ENCODE data around the gene UTF1. TPM values are rescaled to one million over a fixed set of nuclear protein-coding genes. Genes with fewer than 3 reads are reported as not detected.

UTF1 gene
- total RNA-seq, 2 donors from 2014 or later = 9.2 TPM; not detected in 1

DNA sequence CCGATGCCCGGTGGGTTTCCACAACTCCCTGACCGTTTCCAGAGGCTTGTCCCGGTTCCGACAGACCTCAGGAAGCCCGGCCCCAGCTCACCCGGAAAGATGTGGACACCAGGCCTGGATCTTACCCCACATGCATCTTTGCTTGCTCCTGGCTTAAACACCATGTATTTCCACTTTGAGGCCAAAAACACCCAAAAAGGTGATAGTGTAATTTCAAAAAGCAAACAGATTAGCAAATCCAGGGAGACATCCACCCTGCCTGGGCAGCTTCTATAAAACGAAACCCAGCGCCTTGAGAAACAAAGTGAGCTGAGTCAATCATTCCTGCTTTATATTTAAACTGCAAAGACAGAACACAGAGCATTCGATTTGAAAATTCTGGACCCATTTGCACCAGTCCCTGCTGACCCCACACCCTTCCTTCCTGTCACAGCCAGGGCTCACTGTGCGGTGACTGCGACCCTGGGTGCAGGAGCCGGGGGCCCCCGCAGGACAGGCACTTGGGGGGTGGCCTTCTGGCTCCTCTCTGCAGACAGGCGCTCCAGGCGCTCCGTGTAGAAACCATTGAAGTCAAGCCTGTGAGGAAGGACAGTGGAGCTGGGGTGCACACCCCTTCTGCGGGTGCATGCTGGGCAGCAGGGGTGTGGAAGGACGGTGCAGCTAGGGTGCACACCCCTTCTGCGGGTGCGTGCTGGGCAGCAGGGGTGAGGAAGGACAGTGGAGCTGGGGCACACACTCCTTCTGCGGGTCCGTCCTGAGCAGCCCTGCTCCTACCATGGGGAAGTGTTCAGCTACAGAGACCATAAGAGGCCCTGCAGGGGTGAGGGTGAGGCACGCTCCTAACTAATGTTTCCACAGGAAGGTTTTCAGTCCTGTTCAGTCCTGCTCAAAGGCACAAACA lies 49.6 kb downstream of the UTF1 start:
- no peak for DNase-seq (ENCODE audit: low spot score)
- Histone ChIP-seq H3K4me3 (no peak overlapping the region), H3K27ac (peak overlapping the region; percentile 41 to 73), H3K9me3 (no peaks in the 10 kb centered on the region), H3K4me1 (replicated peaks) (peaks cover 6% of the 10 kb centered on the region), H3K27me3 (replicated peaks; ENCODE audit: insufficient read depth) (no peaks in the 10 kb centered on the region), H3K36me3 (peaks cover 5 to 28% of the 10 kb centered on the region in 2 donors)
- WGBS = 80% methylated on average over 24 of the region's 24 CpGs
- intact Hi-C loops (cut with DNase I) = no loop called here
- TF ChIP-seq, protein P1, sequence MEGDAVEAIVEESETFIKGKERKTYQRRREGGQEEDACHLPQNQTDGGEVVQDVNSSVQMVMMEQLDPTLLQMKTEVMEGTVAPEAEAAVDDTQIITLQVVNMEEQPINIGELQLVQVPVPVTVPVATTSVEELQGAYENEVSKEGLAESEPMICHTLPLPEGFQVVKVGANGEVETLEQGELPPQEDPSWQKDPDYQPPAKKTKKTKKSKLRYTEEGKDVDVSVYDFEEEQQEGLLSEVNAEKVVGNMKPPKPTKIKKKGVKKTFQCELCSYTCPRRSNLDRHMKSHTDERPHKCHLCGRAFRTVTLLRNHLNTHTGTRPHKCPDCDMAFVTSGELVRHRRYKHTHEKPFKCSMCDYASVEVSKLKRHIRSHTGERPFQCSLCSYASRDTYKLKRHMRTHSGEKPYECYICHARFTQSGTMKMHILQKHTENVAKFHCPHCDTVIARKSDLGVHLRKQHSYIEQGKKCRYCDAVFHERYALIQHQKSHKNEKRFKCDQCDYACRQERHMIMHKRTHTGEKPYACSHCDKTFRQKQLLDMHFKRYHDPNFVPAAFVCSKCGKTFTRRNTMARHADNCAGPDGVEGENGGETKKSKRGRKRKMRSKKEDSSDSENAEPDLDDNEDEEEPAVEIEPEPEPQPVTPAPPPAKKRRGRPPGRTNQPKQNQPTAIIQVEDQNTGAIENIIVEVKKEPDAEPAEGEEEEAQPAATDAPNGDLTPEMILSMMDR (IDR thresholded peaks at IDR 0.05) = no peak
- no peak for TF ChIP-seq POLR2A (IDR thresholded peaks at IDR 0.05)
- TF ChIP-seq POLR2AphosphoS5 (IDR thresholded peaks at IDR 0.05) = no peak

DNA sequence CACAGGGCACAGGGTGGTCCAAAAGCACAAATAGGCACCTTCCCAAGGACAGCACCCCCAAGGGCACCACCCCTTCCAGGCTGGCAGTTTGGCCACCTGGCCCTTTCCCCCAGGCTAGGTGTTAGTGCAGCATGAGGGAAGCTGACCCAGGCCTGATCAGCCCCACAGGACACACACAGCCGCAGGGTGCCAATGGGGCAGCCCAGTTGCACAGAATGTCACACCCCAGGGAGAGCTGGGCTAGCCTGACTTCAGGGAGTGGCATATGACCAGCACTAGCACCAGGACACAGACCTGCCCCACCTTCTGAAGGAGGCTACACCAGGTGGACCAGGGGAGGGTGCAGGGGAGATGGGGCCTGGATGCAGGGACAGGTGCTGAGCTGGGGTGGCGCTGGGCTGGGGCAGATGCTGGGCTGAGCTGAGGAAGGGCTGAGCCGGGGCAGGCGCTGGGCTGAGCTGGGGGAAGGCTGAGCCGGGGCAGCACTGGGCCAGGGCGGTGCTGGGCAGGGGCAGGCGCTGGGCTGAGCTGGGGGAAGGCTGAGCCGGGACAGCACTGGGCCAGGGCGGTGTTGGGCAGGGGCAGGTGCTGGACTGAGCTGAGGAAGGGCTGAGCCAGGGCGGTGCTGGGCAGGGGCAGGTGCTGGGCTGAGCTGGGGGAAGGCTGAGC lies 50.5 kb downstream of the UTF1 start:
- Histone ChIP-seq H3K27me3 (replicated peaks; ENCODE audit: insufficient read depth) (no peaks in the 10 kb centered on the region), H3K36me3 (peaks cover 9 to 36% of the 10 kb centered on the region in 2 donors), H3K4me1 (replicated peaks) (peaks cover 6% of the 10 kb centered on the region), H3K27ac (no peak overlapping the region), H3K9me3 (no peaks in the 10 kb centered on the region), H3K4me3 (no peak overlapping the region)
- intact Hi-C loops (cut with DNase I) = no loop called here
- no peak for TF ChIP-seq POLR2A (IDR thresholded peaks at IDR 0.05)
- no peak for TF ChIP-seq POLR2AphosphoS5 (IDR thresholded peaks at IDR 0.05)
- TF ChIP-seq, protein P1 (IDR thresholded peaks at IDR 0.05) = no peak
- DNase-seq (ENCODE audit: low spot score) = no peak
- 86% methylated on average over 10 of the region's 10 CpGs for WGBS

DNA sequence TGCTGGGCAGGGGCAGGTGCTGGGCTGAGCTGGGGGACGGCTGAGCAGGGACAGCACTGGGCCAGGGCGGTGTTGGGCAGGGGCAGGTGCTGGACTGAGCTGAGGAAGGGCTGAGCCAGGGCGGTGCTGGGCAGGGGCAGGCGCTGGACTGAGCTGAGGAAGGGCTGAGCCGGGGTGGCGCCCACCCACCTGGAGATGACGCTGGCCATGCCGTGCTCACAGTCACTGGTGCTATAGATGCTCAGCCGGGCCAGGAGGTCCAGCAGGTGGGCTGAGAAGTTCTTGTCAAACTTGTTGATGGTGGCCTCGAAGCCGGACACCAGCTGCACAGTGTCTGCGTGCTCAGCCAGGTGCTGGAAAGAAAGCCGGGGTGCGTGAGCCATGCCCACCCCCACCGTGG lies 51.1 kb downstream of the UTF1 start:
- no peak overlapping the region for H3K27ac ChIP-seq
- 90% methylated on average over 15 of the region's 15 CpGs for WGBS
- peaks cover 9 to 37% of the 10 kb centered on the region in 2 donors for H3K36me3 ChIP-seq
- peaks cover 6% of the 10 kb centered on the region for H3K4me1 ChIP-seq (replicated peaks)
- H3K4me3 ChIP-seq = no peak overlapping the region
- no peaks in the 10 kb centered on the region for H3K9me3 ChIP-seq
- TF ChIP-seq, protein P1 (IDR thresholded peaks at IDR 0.05) = no peak
- TF ChIP-seq POLR2AphosphoS5 (IDR thresholded peaks at IDR 0.05) (no peak), POLR2A (IDR thresholded peaks at IDR 0.05) (no peak)
- intact Hi-C loops (cut with DNase I) = no loop called here
- H3K27me3 ChIP-seq (replicated peaks; ENCODE audit: insufficient read depth) = no peaks in the 10 kb centered on the region
- DNase-seq (ENCODE audit: low spot score) = no peak

MicroRNAs within 50 kb of the gene (microRNA counts, 767-probe panel; counts per million panel counts)
- microRNA hsa-miR-202-3p = 0 to 431 counts per million in 2 donors

Small RNA genes within 50 kb of the gene (microRNA-seq; reads per million reads assigned to microRNA genes)
- gene MIR202 = 4.3 reads per million, percentile 41 among the genes with 10 or more reads in this experiment

Other genes with a start within 250 kb of the UTF1 start
- gene ADGRA1, start 142.3 kb upstream of the UTF1 start, total RNA-seq = under 1 TPM; 0.14 to 0.23 TPM
- gene KNDC1, start 70.0 kb upstream of the UTF1 start, total RNA-seq = 10 to 100 TPM in 1 of 2 donors, 1 to 10 TPM in 1; 1.5 to 10.8 TPM
- 1 to 10 TPM in 1 of 2 donors, under 1 TPM in 1; 0.18 to 1.8 TPM for gene VENTX, start 7.6 kb downstream of the UTF1 start, total RNA-seq
- 1 to 10 TPM; 7.2 to 7.4 TPM for gene ADAM8, start 46.7 kb downstream of the UTF1 start, total RNA-seq
- 10 to 100 TPM; 53.5 to 78.5 TPM for gene TUBGCP2, start 78.7 kb downstream of the UTF1 start, total RNA-seq
- gene ZNF511, start 78.7 kb downstream of the UTF1 start, total RNA-seq = 10 to 100 TPM; 52.8 to 57.6 TPM
- 1 to 10 TPM in 1 of 2 donors, not detected in 1; 9.4 TPM for gene CALY, start 106.7 kb downstream of the UTF1 start, total RNA-seq
- gene PRAP1, start 117.2 kb downstream of the UTF1 start, total RNA-seq = 1 to 10 TPM in 1 of 2 donors, not detected in 1; 6.6 TPM
- 10 to 100 TPM in 1 of 2 donors, 1 to 10 TPM in 1; 8.7 to 11.4 TPM for gene FUOM, start 127.8 kb downstream of the UTF1 start, total RNA-seq
- gene ECHS1, start 143.1 kb downstream of the UTF1 start, total RNA-seq = 100 to 1,000 TPM; 112 to 126 TPM
- 10 to 100 TPM; 17.5 to 20.2 TPM for gene PAOX, start 149.0 kb downstream of the UTF1 start, total RNA-seq
- gene MTG1, start 163.9 kb downstream of the UTF1 start, total RNA-seq = 10 to 100 TPM; 26.8 to 67.4 TPM
- 1 to 10 TPM in 1 of 2 donors, under 1 TPM in 1; 0.09 to 1.2 TPM for gene SPRN, start 194.4 kb downstream of the UTF1 start, total RNA-seq
- 10 to 100 TPM in 1 of 2 donors, 1 to 10 TPM in 1; 2.2 to 10.1 TPM for gene SCART1, start 223.7 kb downstream of the UTF1 start, total RNA-seq

All from prostate gland (tissue), 2 donors.